ENCODE data around the gene IER5L. TPM values are rescaled to one million over a fixed set of nuclear protein-coding genes. Genes with fewer than 3 reads are reported as not detected.
"Not testable (repeated sequence)": the region's sequence is repeated elsewhere in the genome, so short reads cannot be mapped to it uniquely, and the experiment has no call there.

Gene IER5L
- total RNA-seq, 2 experiments from 2014 or later: 3.7 to 4.1 TPM

DNA sequence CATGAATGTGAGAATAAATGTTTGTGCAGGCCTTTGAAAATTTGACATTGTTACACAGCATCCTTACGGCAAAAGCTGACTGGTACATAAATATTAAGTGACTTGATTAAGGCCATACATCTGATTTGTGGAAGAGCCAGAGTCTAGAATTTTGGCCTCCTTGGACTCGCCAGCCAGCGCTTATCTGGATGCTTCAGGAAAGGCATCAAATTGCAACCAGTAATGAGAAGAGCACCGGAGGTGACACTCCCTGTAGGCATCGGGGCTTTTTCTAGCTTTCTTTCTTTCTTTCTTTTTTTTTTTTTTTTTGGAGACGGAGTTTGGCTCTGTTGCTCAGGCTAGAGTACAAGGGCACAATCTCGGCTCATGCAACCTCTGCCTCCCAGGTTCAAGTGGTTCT, 13.2 kb upstream of the IER5L start:
- ChIA-PET CTCF (interaction anchor here (0.6 kb wide), 1 partner anchor 348 kb away, joined by 4 read pairs; no protein-coding TSS in a partner anchor), POLR2A (interaction anchor here (0.6 to 1.8 kb wide), 2 partner anchors 15 to 65 kb away, joined by 3 to 4 read pairs; no protein-coding TSS in a partner anchor)
- Mint-ChIP-seq H3K4me1 (ENCODE audit: low read depth) (no peaks in the 10 kb centered on the region), H3K27ac (no peak overlapping the region), H3K4me3 (no peak overlapping the region), H3K36me3 (ENCODE audit: low read depth) (peaks cover 1% of the 10 kb centered on the region), H3K27me3 (peaks cover 1% of the 10 kb centered on the region), H3K9me3 (peaks cover 3% of the 10 kb centered on the region)
- TF ChIP-seq, protein P1, sequence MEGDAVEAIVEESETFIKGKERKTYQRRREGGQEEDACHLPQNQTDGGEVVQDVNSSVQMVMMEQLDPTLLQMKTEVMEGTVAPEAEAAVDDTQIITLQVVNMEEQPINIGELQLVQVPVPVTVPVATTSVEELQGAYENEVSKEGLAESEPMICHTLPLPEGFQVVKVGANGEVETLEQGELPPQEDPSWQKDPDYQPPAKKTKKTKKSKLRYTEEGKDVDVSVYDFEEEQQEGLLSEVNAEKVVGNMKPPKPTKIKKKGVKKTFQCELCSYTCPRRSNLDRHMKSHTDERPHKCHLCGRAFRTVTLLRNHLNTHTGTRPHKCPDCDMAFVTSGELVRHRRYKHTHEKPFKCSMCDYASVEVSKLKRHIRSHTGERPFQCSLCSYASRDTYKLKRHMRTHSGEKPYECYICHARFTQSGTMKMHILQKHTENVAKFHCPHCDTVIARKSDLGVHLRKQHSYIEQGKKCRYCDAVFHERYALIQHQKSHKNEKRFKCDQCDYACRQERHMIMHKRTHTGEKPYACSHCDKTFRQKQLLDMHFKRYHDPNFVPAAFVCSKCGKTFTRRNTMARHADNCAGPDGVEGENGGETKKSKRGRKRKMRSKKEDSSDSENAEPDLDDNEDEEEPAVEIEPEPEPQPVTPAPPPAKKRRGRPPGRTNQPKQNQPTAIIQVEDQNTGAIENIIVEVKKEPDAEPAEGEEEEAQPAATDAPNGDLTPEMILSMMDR (IDR thresholded peaks at IDR 0.05): no peak
- DNase-seq (no peak), ATAC-seq (no peak)
- intact Hi-C loops (cut with micrococcal nuclease): no loop called here

DNA sequence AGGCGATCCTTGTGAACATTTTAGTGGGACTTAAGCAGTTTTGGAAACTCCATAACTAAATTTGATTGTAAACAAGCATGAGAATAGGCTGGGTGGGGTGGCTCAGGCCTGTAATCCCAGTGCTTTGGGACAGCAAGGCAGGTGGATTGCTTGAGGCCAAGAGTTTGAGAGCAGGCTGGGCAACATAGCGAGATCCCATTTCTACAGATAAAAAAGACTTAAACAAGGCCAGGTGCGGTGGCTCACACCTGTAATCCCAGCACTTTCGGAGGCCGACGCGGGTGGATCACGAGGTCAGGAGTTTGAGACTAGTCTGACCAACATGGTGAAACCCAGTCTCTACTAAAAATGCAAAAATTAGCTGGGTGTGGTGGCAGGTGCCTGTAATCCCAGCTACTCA, 11.9 kb upstream of the IER5L start:
- H3K4me3 Mint-ChIP-seq; H3K27ac Mint-ChIP-seq; H3K36me3 Mint-ChIP-seq (ENCODE audit: low read depth); H3K27me3 Mint-ChIP-seq; H3K9me3 Mint-ChIP-seq; ATAC-seq; DNase-seq; H3K4me1 Mint-ChIP-seq (ENCODE audit: low read depth); intact Hi-C loops (cut with micrococcal nuclease): not testable (repeated sequence)
- ChIA-PET POLR2A (interaction anchor here (1.8 to 1.9 kb wide), 2 partner anchors 9 to 13 kb away, joined by 4 read pairs; no protein-coding TSS in a partner anchor), CTCF (interaction anchor here (1.1 kb wide), 2 partner anchors 9 to 47 kb away, joined by 3 to 5 read pairs; no protein-coding TSS in a partner anchor)

DNA sequence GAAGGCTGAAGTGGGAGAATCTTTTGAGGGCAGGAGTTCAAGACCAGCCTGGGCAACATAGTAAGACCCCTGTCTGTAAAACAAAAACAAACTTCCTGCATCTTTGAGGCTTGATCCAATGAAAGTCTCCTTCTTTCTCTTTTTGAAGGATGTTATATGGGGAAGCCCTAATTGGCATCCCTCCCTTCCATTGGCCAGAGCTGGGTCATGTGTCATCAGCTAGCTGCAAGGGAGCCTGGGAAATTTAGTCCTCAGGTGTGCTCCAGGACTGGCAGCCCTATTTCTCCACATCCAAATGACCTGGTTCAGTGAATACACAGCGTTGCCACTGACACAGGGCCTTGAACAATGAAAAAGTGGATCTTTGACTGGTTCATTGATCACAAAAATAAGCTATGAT, 9.0 kb upstream of the IER5L start:
- TF ChIP-seq, protein P1 (IDR thresholded peaks at IDR 0.05): no peak
- H3K9me3 Mint-ChIP-seq: peaks cover 3% of the 10 kb centered on the region
- POLR2A ChIA-PET: interaction anchor here (1.0 kb wide), 1 partner anchor 9 kb away, joined by 3 read pairs; the partner anchor contains the start of gene IER5L
- no peaks in the 10 kb centered on the region for H3K36me3 Mint-ChIP-seq (ENCODE audit: low read depth)
- H3K27me3 Mint-ChIP-seq: no peaks in the 10 kb centered on the region
- no peak for DNase-seq
- H3K4me3 Mint-ChIP-seq: no peak overlapping the region
- ATAC-seq: no peak
- H3K4me1 Mint-ChIP-seq (ENCODE audit: low read depth): peaks cover 4% of the 10 kb centered on the region
- CTCF ChIA-PET: interaction anchor here (0.9 to 1.4 kb wide), 3 partner anchors 13 to 55 kb away, joined by 4 to 9 read pairs (median 5); no protein-coding TSS in a partner anchor
- H3K27ac Mint-ChIP-seq: no peak overlapping the region
- intact Hi-C loops (cut with micrococcal nuclease): no loop called here

DNA sequence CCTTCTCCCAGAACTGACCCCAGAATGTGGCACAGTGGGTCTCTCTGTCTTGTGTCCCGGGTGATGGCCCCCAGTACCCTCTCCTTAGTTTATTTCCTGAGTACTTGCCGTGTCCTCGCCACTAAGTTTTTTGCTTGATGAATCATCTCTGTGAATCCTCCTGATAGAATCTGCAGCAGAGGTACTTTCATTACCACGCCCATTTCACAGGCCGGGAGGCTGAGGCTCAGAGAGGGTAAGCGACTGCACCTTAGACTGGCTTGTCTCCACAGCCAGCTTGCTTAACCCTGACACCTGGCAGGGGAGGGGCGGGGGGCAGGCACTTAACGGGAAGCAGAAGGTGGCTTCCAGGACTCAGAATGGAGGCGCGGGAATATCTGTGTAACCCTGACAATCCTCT, 7.9 kb upstream of the IER5L start:
- no peaks in the 10 kb centered on the region for H3K27me3 Mint-ChIP-seq
- DNase-seq (peak; percentile 36), ATAC-seq (peak; percentile 51)
- H3K4me3 Mint-ChIP-seq: no peak overlapping the region
- POLR2A ChIA-PET: no interaction called here
- CTCF ChIA-PET: no interaction called here
- peaks cover 4% of the 10 kb centered on the region for H3K4me1 Mint-ChIP-seq (ENCODE audit: low read depth)
- H3K36me3 Mint-ChIP-seq (ENCODE audit: low read depth): no peaks in the 10 kb centered on the region
- H3K9me3 Mint-ChIP-seq: no peaks in the 10 kb centered on the region
- intact Hi-C loops (cut with micrococcal nuclease): no loop called here
- H3K27ac Mint-ChIP-seq: no peak overlapping the region
- TF ChIP-seq, protein P1 (IDR thresholded peaks at IDR 0.05): no peak

DNA sequence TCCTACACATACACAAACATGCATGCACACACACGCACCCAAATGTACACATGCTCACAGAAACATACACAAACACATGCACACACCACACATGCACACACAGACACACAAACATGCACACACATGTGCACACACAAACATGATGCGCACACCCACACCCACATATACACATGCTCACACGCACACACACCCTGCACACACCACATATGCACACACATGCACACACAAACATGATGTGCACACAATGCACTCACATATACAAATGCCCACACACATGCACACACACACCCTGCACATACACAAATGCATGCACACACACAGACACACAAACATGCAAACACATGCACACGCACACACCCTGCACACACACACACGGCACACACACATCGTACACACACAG, 7.3 kb upstream of the IER5L start:
- H3K4me3 Mint-ChIP-seq: no peak overlapping the region
- no peaks in the 10 kb centered on the region for H3K27me3 Mint-ChIP-seq
- no peaks in the 10 kb centered on the region for H3K9me3 Mint-ChIP-seq
- ChIA-PET CTCF (interaction anchor here (4.8 kb wide), 1 partner anchor 12 kb away, joined by 23 read pairs; no protein-coding TSS in a partner anchor), POLR2A (interaction anchor here (1.0 kb wide), 1 partner anchor 53 kb away, joined by 4 read pairs; no protein-coding TSS in a partner anchor)
- ATAC-seq: no peak
- no peak overlapping the region for H3K27ac Mint-ChIP-seq
- no peaks in the 10 kb centered on the region for H3K36me3 Mint-ChIP-seq (ENCODE audit: low read depth)
- TF ChIP-seq, protein P1 (IDR thresholded peaks at IDR 0.05): no peak
- intact Hi-C loops (cut with micrococcal nuclease): no loop called here
- no peak for DNase-seq
- peaks cover 4% of the 10 kb centered on the region for H3K4me1 Mint-ChIP-seq (ENCODE audit: low read depth)

Measured in activated CD8-positive, alpha-beta T cell treated with anti-CD3 and anti-CD28 coated beads for 36 hours (primary cell).